DMS114 treated with DMSO at 0.1 percent for 48 hours (cell line): ENCODE results near the gene SPHK1.

ENCODE experiments used
- DNase-seq: peaks from one replicate; lab custom pipeline; 2025; ENCODE audit not compliant: unreplicated experiment; lab: John Stamatoyannopoulos, UW

SPHK1 gene

GRCh38 chr17:76384987-76385891 is 830 bp downstream of the SPHK1 start:
- no peak for DNase-seq

- peak; percentile 49 for DNase-seq
Observed at GRCh38 chr17:76385892-76386786, 1.7 kb downstream of the SPHK1 start.

GRCh38 chr17:76386966-76387765 is 2.8 kb downstream of the SPHK1 start:
- DNase-seq, result no peak

GRCh38 chr17:76388966-76389888 is 4.8 kb downstream of the SPHK1 start:
- no peak for DNase-seq

GRCh38 chr17:76390003-76390421 is 5.6 kb downstream of the SPHK1 start:
- DNase-seq, result no peak

- no peak for DNase-seq
Observed at GRCh38 chr17:76391200-76391715, 6.8 kb downstream of the SPHK1 start.

- no peak for DNase-seq
Observed at GRCh38 chr17:76394166-76394565, 9.8 kb downstream of the SPHK1 start.

- no peak for DNase-seq
Observed at GRCh38 chr17:76395980-76396379, 11.6 kb downstream of the SPHK1 start.

GRCh38 chr17:76397184-76397583 is 12.8 kb downstream of the SPHK1 start:
- peak; percentile 6 for DNase-seq

GRCh38 chr17:76397687-76398522 is 13.5 kb downstream of the SPHK1 start:
- peak; percentile 36 for DNase-seq

- DNase-seq, result no peak
Observed at GRCh38 chr17:76398523-76399174, 14.2 kb downstream of the SPHK1 start.

- DNase-seq, result no peak
Observed at GRCh38 chr17:76399175-76400172, 15.1 kb downstream of the SPHK1 start.

- DNase-seq, result no peak
Observed at GRCh38 chr17:76402711-76403110, 18.3 kb downstream of the SPHK1 start.

- DNase-seq, result no peak
Observed at GRCh38 chr17:76404256-76404655, 19.8 kb downstream of the SPHK1 start.

GRCh38 chr17:76404976-76405563 is 20.7 kb downstream of the SPHK1 start:
- no peak for DNase-seq

GRCh38 chr17:76405607-76405966 is 21.2 kb downstream of the SPHK1 start:
- no peak for DNase-seq
